OCI-LY3 (cell line): ENCODE data around the gene RARA.

ENCODE experiments used
- EZH2phosphoT487 ChIP-seq: fragments of 200-600 bp; shearing (Covaris generic); IDR thresholded peaks from 2 replicates; pipeline ENCODE4 v1.6.1; 2018; ENCODE audit warnings: antibody characterized with exemption, mixed run types, low read depth
- TF ChIP-seq, protein P1 (sequence below): fragments of 200-600, 300-600 bp; sonication (generic); IDR thresholded peaks from 2 replicates; pipeline ENCODE4 v1.5.1; 2014; ENCODE audit warnings: antibody characterized with exemption, low read length, low read depth

DNA sequence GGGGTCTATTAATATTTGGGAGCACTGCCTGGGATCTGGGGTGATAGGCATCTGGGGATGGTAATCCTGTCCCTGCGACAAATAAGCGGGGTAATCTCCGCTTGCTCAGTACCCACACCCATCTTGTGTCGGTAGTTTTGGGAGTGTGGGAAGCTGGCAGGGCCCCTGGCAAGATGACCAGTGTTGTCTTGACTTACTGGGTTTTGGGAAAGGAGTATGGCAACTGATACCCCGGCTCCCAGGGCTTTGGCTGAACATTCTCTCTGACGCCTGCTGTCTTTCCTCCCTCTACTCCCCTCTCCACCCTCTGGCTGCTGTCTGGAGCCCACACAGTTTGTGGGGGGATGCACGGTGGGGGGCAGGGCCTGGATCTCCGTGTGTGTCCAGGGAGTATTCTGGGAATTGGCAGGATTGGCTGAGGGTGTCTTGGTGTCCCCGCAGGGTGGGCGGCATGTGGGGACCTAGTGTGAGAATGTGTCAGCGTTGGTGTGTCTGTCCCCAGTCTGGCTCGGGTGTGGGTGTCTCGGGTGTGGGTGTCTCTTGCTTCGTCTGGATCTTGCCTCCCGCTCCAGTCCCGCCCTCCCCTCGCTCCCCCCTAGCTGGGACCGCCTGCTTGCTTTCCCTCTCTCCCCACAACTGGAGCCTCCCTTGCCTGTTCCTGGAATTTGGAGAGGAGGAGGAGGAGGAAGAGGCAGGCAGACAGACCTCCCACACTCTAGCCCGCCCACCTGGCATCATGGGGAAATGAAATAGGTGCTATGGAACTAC, 12.0 kb downstream of the RARA start:
- TF ChIP-seq, protein P1, sequence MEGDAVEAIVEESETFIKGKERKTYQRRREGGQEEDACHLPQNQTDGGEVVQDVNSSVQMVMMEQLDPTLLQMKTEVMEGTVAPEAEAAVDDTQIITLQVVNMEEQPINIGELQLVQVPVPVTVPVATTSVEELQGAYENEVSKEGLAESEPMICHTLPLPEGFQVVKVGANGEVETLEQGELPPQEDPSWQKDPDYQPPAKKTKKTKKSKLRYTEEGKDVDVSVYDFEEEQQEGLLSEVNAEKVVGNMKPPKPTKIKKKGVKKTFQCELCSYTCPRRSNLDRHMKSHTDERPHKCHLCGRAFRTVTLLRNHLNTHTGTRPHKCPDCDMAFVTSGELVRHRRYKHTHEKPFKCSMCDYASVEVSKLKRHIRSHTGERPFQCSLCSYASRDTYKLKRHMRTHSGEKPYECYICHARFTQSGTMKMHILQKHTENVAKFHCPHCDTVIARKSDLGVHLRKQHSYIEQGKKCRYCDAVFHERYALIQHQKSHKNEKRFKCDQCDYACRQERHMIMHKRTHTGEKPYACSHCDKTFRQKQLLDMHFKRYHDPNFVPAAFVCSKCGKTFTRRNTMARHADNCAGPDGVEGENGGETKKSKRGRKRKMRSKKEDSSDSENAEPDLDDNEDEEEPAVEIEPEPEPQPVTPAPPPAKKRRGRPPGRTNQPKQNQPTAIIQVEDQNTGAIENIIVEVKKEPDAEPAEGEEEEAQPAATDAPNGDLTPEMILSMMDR, result no peak
- no peak for TF ChIP-seq EZH2phosphoT487
